MM.1S (cell line): ENCODE measurements around the gene PLXNA4.

ENCODE experiments used
- EZH2 ChIP-seq: fragments of 300-600 bp; sonication (generic); optimal IDR thresholded peaks from 2 replicates; pipeline ENCODE3; 2017; ENCODE audit warnings: low read depth, mild to moderate bottlenecking, antibody characterized with exemption, low read length, mixed read lengths
- TF ChIP-seq, protein P1 (sequence below): fragments of 300-600 bp; sonication (generic); IDR thresholded peaks from 2 replicates; pipeline ENCODE4 v1.5.1; 2016; ENCODE audit warnings: antibody characterized with exemption, low read length, mixed read lengths

- TF ChIP-seq, protein P1, sequence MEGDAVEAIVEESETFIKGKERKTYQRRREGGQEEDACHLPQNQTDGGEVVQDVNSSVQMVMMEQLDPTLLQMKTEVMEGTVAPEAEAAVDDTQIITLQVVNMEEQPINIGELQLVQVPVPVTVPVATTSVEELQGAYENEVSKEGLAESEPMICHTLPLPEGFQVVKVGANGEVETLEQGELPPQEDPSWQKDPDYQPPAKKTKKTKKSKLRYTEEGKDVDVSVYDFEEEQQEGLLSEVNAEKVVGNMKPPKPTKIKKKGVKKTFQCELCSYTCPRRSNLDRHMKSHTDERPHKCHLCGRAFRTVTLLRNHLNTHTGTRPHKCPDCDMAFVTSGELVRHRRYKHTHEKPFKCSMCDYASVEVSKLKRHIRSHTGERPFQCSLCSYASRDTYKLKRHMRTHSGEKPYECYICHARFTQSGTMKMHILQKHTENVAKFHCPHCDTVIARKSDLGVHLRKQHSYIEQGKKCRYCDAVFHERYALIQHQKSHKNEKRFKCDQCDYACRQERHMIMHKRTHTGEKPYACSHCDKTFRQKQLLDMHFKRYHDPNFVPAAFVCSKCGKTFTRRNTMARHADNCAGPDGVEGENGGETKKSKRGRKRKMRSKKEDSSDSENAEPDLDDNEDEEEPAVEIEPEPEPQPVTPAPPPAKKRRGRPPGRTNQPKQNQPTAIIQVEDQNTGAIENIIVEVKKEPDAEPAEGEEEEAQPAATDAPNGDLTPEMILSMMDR = no peak
- TF ChIP-seq EZH2 = no peak
These were observed 117.5 kb downstream of the PLXNA4 start for GRCh38 chr7:132458729-132459128.
